HK-2 (cell line): Measurements from ENCODE around the gene SUPT4H1.

Experiments used
- DNase-seq: peaks from one replicate; pipeline ENCODE4 v3.0.0-alpha.2; 2018; ENCODE audit not compliant: unreplicated experiment

Gene SUPT4H1

GRCh38 chr17:58318627-58319172 lies 33.3 kb downstream of the SUPT4H1 start:
- no peak for DNase-seq

DNA sequence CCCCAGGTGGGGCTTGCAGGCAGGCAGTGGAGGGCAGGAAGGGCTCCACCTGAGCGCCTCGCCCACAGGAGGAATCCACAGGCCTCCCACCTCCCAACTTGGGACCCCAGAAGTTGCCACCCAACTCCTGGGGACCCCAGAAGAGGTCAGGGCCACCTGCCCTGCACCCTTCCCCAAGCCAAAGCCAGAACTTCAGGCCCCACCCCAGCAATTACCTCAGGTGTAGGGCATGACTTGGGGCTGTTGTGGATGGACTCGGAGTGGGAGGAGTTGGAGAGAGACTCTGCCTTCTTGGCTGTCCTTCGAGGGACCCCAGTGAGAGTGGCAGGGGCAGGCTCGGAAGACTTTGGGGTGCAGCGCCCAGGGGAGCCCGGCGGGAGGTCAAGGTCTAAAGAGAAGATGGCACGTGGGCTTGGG lies 33.9 kb downstream of the SUPT4H1 start:
- no peak for DNase-seq

DNA sequence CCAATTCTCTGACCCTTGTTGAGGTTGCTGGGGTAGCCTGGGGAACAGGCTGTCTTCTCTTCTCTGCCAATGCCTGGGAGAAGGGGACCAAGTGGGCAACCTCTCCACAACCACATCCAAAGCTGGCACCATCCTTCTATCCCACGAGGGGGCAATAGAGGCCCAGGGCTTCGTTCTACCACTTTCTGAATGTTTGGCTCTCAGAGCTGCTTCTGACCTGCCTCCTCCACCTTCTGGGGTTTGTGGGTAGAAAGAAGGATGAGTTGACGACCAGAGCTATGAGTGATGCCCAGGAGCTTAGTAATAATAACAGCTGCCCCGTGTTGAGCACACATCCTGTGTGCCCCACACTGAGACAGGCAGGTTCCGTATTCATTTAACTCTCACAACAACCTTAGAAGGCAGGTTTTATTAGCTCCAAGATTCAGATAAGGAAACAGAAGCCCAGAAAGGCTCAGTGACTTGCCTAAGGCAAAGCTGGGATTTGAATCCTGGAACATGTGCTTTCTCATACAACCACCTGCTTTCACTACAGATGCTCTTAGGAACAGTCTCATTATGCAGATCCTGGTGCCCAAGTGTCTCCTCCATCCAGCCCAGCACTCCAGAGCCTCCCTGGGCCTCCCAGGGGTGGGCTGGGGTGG lies 34.5 kb downstream of the SUPT4H1 start:
- peak; percentile 79 for DNase-seq

DNA sequence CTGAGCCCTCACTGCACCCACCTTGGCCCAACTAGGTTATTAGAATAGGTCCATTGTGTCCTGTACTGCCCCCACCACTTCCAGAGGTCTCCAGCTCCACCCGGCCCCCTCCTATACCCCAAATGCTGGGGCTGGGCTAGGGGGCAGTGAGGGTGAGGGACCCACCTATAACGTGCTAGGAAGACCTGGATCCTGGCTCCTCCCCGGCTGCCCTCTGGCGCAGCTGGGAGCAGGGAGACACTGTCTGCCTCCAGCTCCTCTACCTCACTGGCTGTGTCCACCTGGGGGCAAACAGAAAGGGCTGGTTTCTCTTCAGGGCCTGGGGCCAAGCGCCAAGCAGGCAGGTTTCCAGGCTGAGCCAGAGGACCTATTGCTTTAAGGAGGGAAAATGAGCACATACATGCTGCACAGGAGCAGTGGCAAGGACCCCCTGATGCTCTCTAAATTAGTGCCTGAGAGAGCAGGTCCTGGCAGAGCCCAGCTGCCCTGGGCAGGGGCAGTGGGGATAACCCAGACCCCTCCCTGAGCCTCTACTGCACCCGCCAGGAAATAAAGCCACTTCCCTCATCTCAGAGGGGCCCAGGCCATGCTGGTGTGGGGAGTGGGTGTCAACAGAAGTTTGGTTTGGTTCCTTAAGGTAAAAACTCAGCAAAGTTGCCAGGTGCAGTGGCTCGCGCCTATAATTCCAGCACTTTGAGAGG lies 35.6 kb downstream of the SUPT4H1 start:
- DNase-seq, result no peak

GRCh38 chr17:58315750-58316149 lies 36.3 kb downstream of the SUPT4H1 start:
- DNase-seq, result no peak

DNA sequence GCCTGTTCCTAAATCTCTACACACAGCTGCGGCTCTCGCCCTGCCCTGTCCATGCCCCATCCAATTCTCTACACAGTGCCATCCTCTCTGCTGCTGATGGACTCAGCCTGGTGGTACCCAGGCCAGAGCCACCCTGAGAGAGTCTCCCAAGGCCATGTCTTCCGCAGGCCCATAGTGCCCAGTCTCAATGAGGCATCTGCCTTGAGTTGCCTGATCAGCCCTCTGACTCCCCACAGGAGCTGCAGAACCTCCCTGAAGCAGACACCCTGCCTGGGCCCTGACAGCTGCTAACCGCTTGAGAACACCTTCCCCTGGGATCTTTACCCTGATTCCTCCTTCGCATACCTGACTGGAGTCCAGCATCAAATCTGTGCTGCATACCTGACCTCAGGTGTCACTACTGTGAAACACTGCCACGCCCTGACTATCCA lies 36.7 kb downstream of the SUPT4H1 start:
- no peak for DNase-seq

DNA sequence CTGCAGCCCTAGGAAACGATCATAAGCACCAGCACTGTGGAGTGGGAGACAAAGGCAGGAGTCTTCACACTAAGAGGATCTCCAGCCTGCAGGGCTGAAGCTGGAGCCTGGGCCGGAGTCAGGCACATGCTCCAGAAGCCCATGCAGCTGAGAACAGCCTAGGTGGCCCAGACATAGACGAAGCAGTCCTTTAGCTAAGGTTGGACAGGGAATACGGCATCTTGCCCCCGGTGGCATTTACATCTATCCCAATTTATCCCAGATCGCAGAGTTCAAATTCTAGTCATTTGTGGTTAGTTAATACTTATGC lies 37.3 kb downstream of the SUPT4H1 start:
- DNase-seq, result no peak

- no peak for DNase-seq
Observed at GRCh38 chr17:58313815-58314705, 37.9 kb downstream of the SUPT4H1 start.

GRCh38 chr17:58312829-58313228 lies 39.2 kb downstream of the SUPT4H1 start:
- no peak for DNase-seq

GRCh38 chr17:58312021-58312630 lies 39.9 kb downstream of the SUPT4H1 start:
- no peak for DNase-seq

GRCh38 chr17:58311429-58311894 lies 40.5 kb downstream of the SUPT4H1 start:
- DNase-seq, result no peak

GRCh38 chr17:58310511-58311428 lies 41.2 kb downstream of the SUPT4H1 start:
- no peak for DNase-seq

GRCh38 chr17:58309918-58310259 lies 42.1 kb downstream of the SUPT4H1 start:
- DNase-seq, result no peak

DNA sequence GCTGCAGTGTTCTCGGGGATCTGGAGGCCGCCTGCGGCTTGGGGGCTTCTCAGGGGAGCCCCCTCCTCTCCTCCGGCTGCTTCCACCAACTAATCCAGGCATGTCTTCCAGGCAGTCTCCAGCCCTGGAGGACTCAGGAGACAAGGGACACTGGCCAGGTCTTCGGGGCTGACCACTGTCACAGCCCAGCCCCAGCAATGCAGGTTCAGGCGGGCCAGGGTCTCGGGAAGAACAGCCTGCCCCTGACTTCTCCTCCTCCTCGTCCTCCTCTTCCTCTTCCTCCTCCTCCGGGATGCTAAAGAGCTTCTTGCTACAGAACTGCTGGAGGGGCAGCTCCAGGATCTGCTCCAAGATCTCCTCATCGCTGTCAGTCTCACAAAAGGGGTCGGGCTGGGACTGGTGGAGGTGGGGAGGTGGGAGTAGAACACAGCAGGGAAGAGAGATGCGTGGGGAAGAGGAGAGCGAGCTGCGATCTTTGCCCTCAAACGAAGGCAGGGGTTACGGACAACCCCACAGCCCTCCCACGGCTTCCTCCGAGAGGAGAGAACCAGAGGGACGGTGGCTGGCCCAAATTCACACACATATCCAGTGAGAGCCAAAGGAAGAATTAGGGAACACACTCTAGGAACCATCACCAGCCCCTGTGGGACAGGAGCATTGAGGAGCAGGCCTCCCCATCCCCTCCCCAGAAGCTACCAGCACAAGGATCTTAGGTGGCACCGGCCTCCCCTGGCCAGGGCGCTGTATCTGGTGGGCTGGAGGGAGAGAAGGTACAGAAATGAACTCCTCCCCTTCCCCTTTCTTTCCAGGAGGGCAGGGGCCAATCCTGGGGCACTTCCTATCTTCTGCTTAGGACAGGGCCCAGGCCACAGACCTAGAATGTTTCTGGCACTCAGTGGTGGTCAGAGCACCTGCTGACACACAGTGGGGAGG lies 42.8 kb downstream of the SUPT4H1 start:
- no peak for DNase-seq

GRCh38 chr17:58308173-58308984 lies 43.6 kb downstream of the SUPT4H1 start:
- DNase-seq, result no peak

- no peak for DNase-seq
Observed at GRCh38 chr17:58307468-58308172, 44.4 kb downstream of the SUPT4H1 start.

DNA sequence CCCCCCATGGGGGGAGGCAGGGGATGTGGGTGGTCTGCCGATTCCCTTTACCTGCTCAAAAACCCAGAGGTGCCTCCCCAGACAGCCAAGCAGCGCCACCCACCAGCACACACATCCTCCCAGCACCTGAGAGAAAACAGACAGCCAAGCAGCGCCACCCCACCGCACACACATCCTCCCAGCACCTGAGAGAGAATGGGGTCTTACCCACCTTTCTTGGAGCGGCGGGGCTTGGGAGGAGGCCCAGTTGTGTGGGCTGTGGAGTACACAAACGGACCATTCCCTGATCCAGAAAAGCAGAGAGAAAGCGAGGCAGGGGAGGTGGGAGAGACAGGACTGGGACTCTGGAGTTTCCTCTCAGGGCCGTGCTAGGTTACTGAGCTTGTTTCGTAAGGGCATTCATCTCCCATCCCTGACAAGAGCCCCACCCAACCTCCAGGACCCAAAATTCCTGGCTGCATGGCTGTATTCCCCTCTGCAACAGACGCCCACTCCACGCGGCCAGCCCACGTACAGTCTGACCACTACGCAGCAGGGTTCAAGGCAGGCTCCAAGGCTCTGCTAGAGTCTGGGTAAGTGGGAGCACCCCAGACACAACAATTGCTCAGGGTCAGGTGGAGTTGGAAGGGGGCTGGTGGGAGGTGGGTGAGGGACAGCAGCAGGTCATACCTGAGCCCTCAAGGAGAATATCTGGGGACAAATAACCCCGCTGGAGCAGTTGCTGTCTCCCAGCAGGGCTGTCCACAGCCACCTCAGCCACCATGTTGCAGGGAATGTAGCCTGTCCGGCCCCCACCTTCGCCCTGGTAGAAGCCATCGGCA lies 45.7 kb downstream of the SUPT4H1 start:
- no peak for DNase-seq
